Heart left ventricle (tissue), 16 donors: ENCODE data around the gene TGFBR2. TPM values are rescaled to one million over a fixed set of nuclear protein-coding genes. Genes with fewer than 3 reads are reported as not detected.

Experiments
- ATAC-seq, 4 donors: fragments of 200-7000 bp; cut with Tn5 transposase; one replicate each; pipeline ENCODE4 v1.9.1; 2020 to 2022; ENCODE audit warnings: moderate library complexity in 4 of 4, mild to moderate bottlenecking in 3 of 4, moderate number of reproducible peaks in 1 of 4
- DNase-seq, 5 donors: peaks; one replicate each; pipeline ENCODE4 v3.0.0-alpha.2; 2020
- H3K27ac ChIP-seq, 12 donors: fragments of 200-600 bp; sonication (generic) in 4 of 12; one replicate each; pipeline versions ENCODE4 v1.5.0 to v1.8.0; 2016 to 2022; ENCODE audit warnings: mild to moderate bottlenecking in 2 of 12
- H3K27me3 ChIP-seq, 9 donors: fragments of 200-600 bp; sonication (generic) in 2 of 9; one replicate each; pipeline versions ENCODE4 v1.5.1 to v1.8.0; 2016 to 2022; ENCODE audit warnings: mild to moderate bottlenecking in 3 of 9
- H3K36me3 ChIP-seq, 9 donors: fragments of 200-600 bp; sonication (generic) in 2 of 9; one replicate each; pipeline versions ENCODE4 v1.5.0 to v1.8.0; 2018 to 2022; ENCODE audit warnings: mild to moderate bottlenecking in 2 of 9
- H3K4me1 ChIP-seq, 12 donors: fragments of 200-600 bp; sonication (generic) in 4 of 12; one replicate each; pipeline versions ENCODE4 v1.5.0 to v1.8.0; 2016 to 2022; ENCODE audit warnings: mild to moderate bottlenecking in 3 of 12
- H3K4me3 ChIP-seq, 12 donors: fragments of 200-600 bp; sonication (generic) in 4 of 12; one replicate each; pipeline versions ENCODE4 v1.5.0 to v1.8.0; 2017 to 2022; ENCODE audit warnings: mild to moderate bottlenecking in 9 of 12, moderate library complexity in 4 of 12
- H3K9me3 ChIP-seq, 12 donors: fragments of 200-600 bp; sonication (generic) in 4 of 12; one replicate each; pipeline versions ENCODE4 v1.5.0 to v1.8.0; 2016 to 2022; ENCODE audit warnings: mild to moderate bottlenecking in 1 of 12
- CTCF ChIP-seq, 12 donors: fragments of 200-600 bp; sonication (generic) in 4 of 12; IDR thresholded peaks; one replicate each; pipeline versions ENCODE4 v1.5.0 to v1.8.0; 2018 to 2022; ENCODE audit warnings: antibody characterized with exemption in 12 of 12, mild to moderate bottlenecking in 5 of 12
- POLR2A ChIP-seq, 2 donors: fragments of 450-650 bp; IDR thresholded peaks; one replicate each; pipeline ENCODE4 v1.6.1; 2017; ENCODE audit warnings: antibody characterized with exemption in 2 of 2, mild to moderate bottlenecking in 2 of 2, moderate library complexity in 2 of 2
- WGBS, 4 donors: extraction: QIAGEN DNeasy Blood & Tissue Kit in 2 of 4; methylation state at CpG; one replicate each; pipeline versions ENCODE4 v1.1.5 to v1.1.7; 2013 to 2018; 5-methylcytosine and 5-hydroxymethylcytosine counted together
- intact Hi-C, 10 donors: fragments of 100-400 bp; cut with DNase I; formaldehyde crosslinking; loops; one replicate each; pipeline versions ENCODE4 v1.11.1 to v1.14.2; 2022
- polyA plus RNA-seq, 2 donors: library from polyadenylated mRNA; stranded (reverse); fragments of 200-250 nt; gene quantifications; one replicate each; pipeline ENCODE4 v1.2.3, GENCODE V29; 2013
- total RNA-seq, 9 donors: library from RNA; depleted of rRNA in 2 of 9; stranded (reverse); fragments of >200 nt in 2 of 9; fragmentation: NEBNext Ultra II Directional in 3 of 9; extraction: Animal tissue kit (Norgen Biotek cat#: 25700) in 3 of 9; gene quantifications; one replicate each; pipeline versions ENCODE4 v1.1.0 to v1.2.4, GENCODE V29; 2016 to 2023
- donor health status: ischemic (EF 13 %, LVEDD 7.1; RV severe dilation, severe dysfunction).
- donor health status: healthy with polysubstance abuse.
- donor health status: DM: no; HTN: yes; CAD: no.
- donor health status: DM: no; HTN: no; CAD: no.
- donor health status: ischemic (EF 25% LVEDD 6.9; RV normal size, moderate dysfunction).
- donor health status: ischemic (EF 25% LVEDD 5.7; RV mildly dilated, moderate dysfunction).
- donor health status: healthy.
- donor health status: DM: yes; HTN: yes; CAD: no.
- donor health status: ischemic (EF 35%, LVEDD 5.7; RV mildly dilated, moderate dysfunction).
- donor health status: nonischemic (EF 11% LVEDD 7.7; RV severe dilation, severe dysfunction).
- donor health status: DM: yes; HTN: yes; CAD: no.
- donor health status: PGD.
- donor health status: ischemic (EF 29% LVEDD 5.4; RV normal size, mild dysfunction).
- donor health status: nonischemic (EF 23%, LVEDD 6.1; RV moderate dilation, normal function).

TGFBR2 gene
- total and polyA plus RNA-seq, 11 donors: 13.8 to 217 (median 143) TPM

- Histone ChIP-seq H3K9me3 (peaks cover 0 to 2% (median 0%) of the 10 kb centered on the region in 12 donors), H3K27ac (no peak overlapping the region), H3K4me1 (no peaks in the 10 kb centered on the region), H3K4me3 (no peak overlapping the region), H3K27me3 (no peaks in the 10 kb centered on the region), H3K36me3 (no peaks in the 10 kb centered on the region)
- ATAC-seq (no peak), DNase-seq (no peak)
- 95 to 99% (median 97%) methylated on average over 3 of the region's 3 CpGs for WGBS, 4 donors
- intact Hi-C loops: no loop called here
- TF ChIP-seq CTCF (IDR thresholded peaks at IDR 0.05) (no peak), POLR2A (IDR thresholded peaks at IDR 0.05) (no peak)
Observed at GRCh38 chr3:30719536-30719935, 113.1 kb downstream of the TGFBR2 start.

GRCh38 chr3:30720586-30721313, 114.3 kb downstream of the TGFBR2 start:
- TF ChIP-seq CTCF (IDR thresholded peaks at IDR 0.05) (no peak), POLR2A (IDR thresholded peaks at IDR 0.05) (no peak)
- Histone ChIP-seq H3K9me3 (no peaks in the 10 kb centered on the region), H3K36me3 (no peaks in the 10 kb centered on the region), H3K4me1 (no peaks in the 10 kb centered on the region), H3K27me3 (no peaks in the 10 kb centered on the region), H3K4me3 (no peak overlapping the region), H3K27ac (no peak overlapping the region)
- intact Hi-C loops: no loop called here
- no peak for ATAC-seq
- 86 to 90% (median 87%) methylated on average over 5 of the region's 5 CpGs for WGBS, 4 donors
- DNase-seq: no peak

- DNase-seq (no peak), ATAC-seq (no peak)
- Histone ChIP-seq H3K27ac (no peak overlapping the region), H3K4me1 (no peaks in the 10 kb centered on the region), H3K36me3 (no peaks in the 10 kb centered on the region), H3K9me3 (no peaks in the 10 kb centered on the region), H3K4me3 (no peak overlapping the region), H3K27me3 (no peaks in the 10 kb centered on the region)
- 74 to 84% (median 80%) methylated on average over 2 of the region's 2 CpGs for WGBS, 4 donors
- no peak for TF ChIP-seq CTCF (IDR thresholded peaks at IDR 0.05)
- no peak for TF ChIP-seq POLR2A (IDR thresholded peaks at IDR 0.05)
- intact Hi-C loops: no loop called here
Observed at GRCh38 chr3:30721314-30721634, 114.9 kb downstream of the TGFBR2 start.

- TF ChIP-seq POLR2A (IDR thresholded peaks at IDR 0.05) (no peak), CTCF (IDR thresholded peaks at IDR 0.05) (no peak)
- no peaks in the 10 kb centered on the region for H3K36me3 ChIP-seq
- 85 to 95% (median 94%) methylated on average over 1 of the region's 1 CpG for WGBS, 4 donors
- no peak overlapping the region for H3K4me3 ChIP-seq
- ATAC-seq (no peak), DNase-seq (no peak)
- no peaks in the 10 kb centered on the region for H3K9me3 ChIP-seq
- H3K27ac ChIP-seq: no peak overlapping the region
- H3K27me3 ChIP-seq: no peaks in the 10 kb centered on the region
- intact Hi-C loops: no loop called here
- H3K4me1 ChIP-seq: no peaks in the 10 kb centered on the region
Observed at GRCh38 chr3:30723211-30723610, 116.8 kb downstream of the TGFBR2 start.
